Skeletal muscle cell (primary cell): ENCODE data around the gene ALX4.

Experiments used
- DNase-seq: peaks from one replicate; pipeline ENCODE4 v3.0.0-alpha.2; 2010; ENCODE audit warnings: low read depth
- H3K4me3 ChIP-seq: 2 replicates; pipeline ENCODE4 v1.5.1; 2011; ENCODE audit warnings: low read depth, mild to moderate bottlenecking, control low read depth, low read length, moderate library complexity

ALX4 gene

GRCh38 chr11:44275241-44275640, 34.7 kb downstream of the ALX4 start:
- no peak for DNase-seq
- H3K4me3 ChIP-seq, result no peak overlapping the region

- DNase-seq, result no peak
- no peak overlapping the region for H3K4me3 ChIP-seq
Observed at GRCh38 chr11:44274404-44274803, 35.5 kb downstream of the ALX4 start.

- no peak for DNase-seq
- no peak overlapping the region for H3K4me3 ChIP-seq
Observed at GRCh38 chr11:44271286-44271685, 38.7 kb downstream of the ALX4 start.

- DNase-seq, result no peak
- no peak overlapping the region for H3K4me3 ChIP-seq
Observed at GRCh38 chr11:44270403-44271273, 39.3 kb downstream of the ALX4 start.

- no peak overlapping the region for H3K4me3 ChIP-seq
- DNase-seq, result no peak
Observed at GRCh38 chr11:44269369-44270351, 40.3 kb downstream of the ALX4 start.

GRCh38 chr11:44268614-44269080, 41.3 kb downstream of the ALX4 start:
- no peak overlapping the region for H3K4me3 ChIP-seq
- DNase-seq, result no peak

- no peak for DNase-seq
Observed at GRCh38 chr11:44267750-44268613, 42.0 kb downstream of the ALX4 start.

GRCh38 chr11:44267006-44267749, 42.8 kb downstream of the ALX4 start:
- no peak for DNase-seq
- H3K4me3 ChIP-seq, result no peak overlapping the region

More at GRCh38 chr11:44267750-44268613, 42.0 kb downstream of the ALX4 start:
- no peak overlapping the region for H3K4me3 ChIP-seq

- no peak for DNase-seq
- no peak overlapping the region for H3K4me3 ChIP-seq
Observed at GRCh38 chr11:44266056-44266780, 43.7 kb downstream of the ALX4 start.

GRCh38 chr11:44264761-44265160, 45.2 kb downstream of the ALX4 start:
- no peak for DNase-seq
- H3K4me3 ChIP-seq, result no peak overlapping the region

- no peak for DNase-seq
- no peak overlapping the region for H3K4me3 ChIP-seq
Observed at GRCh38 chr11:44264438-44264749, 45.5 kb downstream of the ALX4 start.

GRCh38 chr11:44263738-44264437, 46.1 kb downstream of the ALX4 start:
- no peak overlapping the region for H3K4me3 ChIP-seq
- DNase-seq, result no peak

GRCh38 chr11:44261800-44262591, 47.9 kb downstream of the ALX4 start:
- H3K4me3 ChIP-seq, result no peak overlapping the region
- DNase-seq, result no peak

GRCh38 chr11:44260081-44260480, 49.9 kb downstream of the ALX4 start:
- DNase-seq, result no peak
- no peak overlapping the region for H3K4me3 ChIP-seq

GRCh38 chr11:44258839-44259420, 51.0 kb downstream of the ALX4 start:
- H3K4me3 ChIP-seq, result no peak overlapping the region
- DNase-seq, result no peak

GRCh38 chr11:44258190-44258489, 51.8 kb downstream of the ALX4 start:
- no peak for DNase-seq
- H3K4me3 ChIP-seq, result no peak overlapping the region
